IPS-15b (cell line): ENCODE data around the gene SLC9A9.

Source experiments
- H3K27me3 ChIP-seq: one replicate; pipeline ENCODE4 v1.6.1; 2013; ENCODE audit warnings: low read length; ENCODE audit not compliant: control insufficient read depth, insufficient read depth
- H3K36me3 ChIP-seq: one replicate; pipeline ENCODE4 v1.6.1; 2013; ENCODE audit warnings: low read length; ENCODE audit not compliant: control insufficient read depth, insufficient read depth
- H3K4me1 ChIP-seq: one replicate; pipeline ENCODE4 v1.6.1; 2013; ENCODE audit warnings: mild to moderate bottlenecking, low read length; ENCODE audit not compliant: control insufficient read depth, insufficient read depth
- H3K4me3 ChIP-seq: one replicate; pipeline ENCODE4 v1.5.1; 2013; ENCODE audit warnings: low read depth, low read length
- H3K9ac ChIP-seq: one replicate; pipeline ENCODE4 v1.6.1; 2013; ENCODE audit warnings: low read depth, mild to moderate bottlenecking, low read length
- H3K9me3 ChIP-seq: one replicate; pipeline ENCODE4 v1.6.1; 2013; ENCODE audit warnings: mild to moderate bottlenecking, low read length; ENCODE audit not compliant: control insufficient read depth, insufficient read depth

SLC9A9 gene

GRCh38 chr3:143242101-143242500, 606.2 kb downstream of the SLC9A9 start:
- Histone ChIP-seq H3K27me3 (no peaks in the 10 kb centered on the region), H3K36me3 (no peaks in the 10 kb centered on the region), H3K4me3 (no peak overlapping the region), H3K9me3 (no peaks in the 10 kb centered on the region), H3K4me1 (no peaks in the 10 kb centered on the region), H3K9ac (no peak overlapping the region)

DNA sequence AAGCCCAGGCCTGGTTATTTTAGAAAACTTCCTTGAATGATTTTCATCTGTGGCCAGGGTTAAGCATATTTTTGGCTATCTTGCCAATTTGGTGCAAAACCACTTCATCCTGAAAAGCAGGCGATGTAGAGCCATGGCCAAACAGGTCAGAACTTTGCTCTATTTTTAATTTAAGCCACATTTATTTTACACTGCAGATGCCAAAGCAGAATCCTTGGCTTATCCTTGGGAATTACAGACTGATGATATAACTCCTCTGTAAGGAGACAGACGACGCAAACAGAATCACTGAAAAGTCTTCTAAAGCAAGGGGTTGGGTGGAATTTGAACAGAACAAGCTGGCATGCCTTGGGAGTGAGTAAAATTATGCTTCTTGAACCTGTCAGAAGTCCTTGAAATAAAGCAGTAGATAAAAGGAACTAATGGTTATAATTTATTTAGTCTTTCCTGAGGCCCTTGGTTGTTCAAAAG, 606.8 kb downstream of the SLC9A9 start:
- H3K36me3 ChIP-seq, result no peaks in the 10 kb centered on the region
- H3K4me3 ChIP-seq, result no peak overlapping the region
- H3K9me3 ChIP-seq, result no peaks in the 10 kb centered on the region
- H3K9ac ChIP-seq, result no peak overlapping the region
- no peaks in the 10 kb centered on the region for H3K4me1 ChIP-seq
- no peaks in the 10 kb centered on the region for H3K27me3 ChIP-seq

- no peaks in the 10 kb centered on the region for H3K27me3 ChIP-seq
- H3K9ac ChIP-seq, result no peak overlapping the region
- H3K36me3 ChIP-seq, result no peaks in the 10 kb centered on the region
Measured at GRCh38 chr3:143240886-143241285, 607.4 kb downstream of the SLC9A9 start.

GRCh38 chr3:143239031-143239430, 609.2 kb downstream of the SLC9A9 start:
- Histone ChIP-seq H3K27me3 (no peaks in the 10 kb centered on the region), H3K36me3 (no peaks in the 10 kb centered on the region), H3K4me1 (no peaks in the 10 kb centered on the region), H3K4me3 (no peak overlapping the region), H3K9me3 (no peaks in the 10 kb centered on the region), H3K9ac (no peak overlapping the region)

More at GRCh38 chr3:143240886-143241285, 607.4 kb downstream of the SLC9A9 start:
- H3K4me3 ChIP-seq, result no peak overlapping the region
- H3K9me3 ChIP-seq, result no peaks in the 10 kb centered on the region
- H3K4me1 ChIP-seq, result no peaks in the 10 kb centered on the region

DNA sequence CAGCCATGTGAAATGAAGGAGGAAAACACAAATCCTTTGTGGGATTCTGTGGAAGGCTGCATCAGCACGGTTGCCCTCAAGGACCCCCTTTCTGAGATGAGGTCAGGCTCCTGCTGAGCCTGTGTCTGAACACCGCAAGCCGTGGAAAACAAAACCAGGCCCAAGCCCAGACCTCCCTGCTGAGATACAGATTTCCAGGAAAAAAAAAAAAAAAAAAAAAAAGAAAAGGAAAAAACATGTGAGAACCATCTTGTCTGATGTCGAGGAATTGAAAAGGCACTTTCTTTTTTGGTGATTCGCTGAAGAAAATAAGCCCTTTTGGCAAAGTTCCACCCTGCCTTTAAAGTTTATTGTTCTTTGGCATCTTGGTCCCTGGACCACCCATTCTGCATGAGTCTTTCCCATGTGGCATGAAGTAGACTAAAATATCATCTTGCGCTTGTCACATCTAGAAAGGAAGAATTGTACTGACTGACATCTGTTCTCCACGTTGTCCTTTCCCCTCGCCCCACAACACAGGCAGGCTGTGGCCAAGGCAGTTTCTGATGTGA, 611.1 kb downstream of the SLC9A9 start:
- Histone ChIP-seq H3K27me3 (no peaks in the 10 kb centered on the region), H3K9me3 (no peaks in the 10 kb centered on the region), H3K4me1 (no peaks in the 10 kb centered on the region), H3K9ac (no peak overlapping the region), H3K4me3 (no peak overlapping the region), H3K36me3 (no peaks in the 10 kb centered on the region)

DNA sequence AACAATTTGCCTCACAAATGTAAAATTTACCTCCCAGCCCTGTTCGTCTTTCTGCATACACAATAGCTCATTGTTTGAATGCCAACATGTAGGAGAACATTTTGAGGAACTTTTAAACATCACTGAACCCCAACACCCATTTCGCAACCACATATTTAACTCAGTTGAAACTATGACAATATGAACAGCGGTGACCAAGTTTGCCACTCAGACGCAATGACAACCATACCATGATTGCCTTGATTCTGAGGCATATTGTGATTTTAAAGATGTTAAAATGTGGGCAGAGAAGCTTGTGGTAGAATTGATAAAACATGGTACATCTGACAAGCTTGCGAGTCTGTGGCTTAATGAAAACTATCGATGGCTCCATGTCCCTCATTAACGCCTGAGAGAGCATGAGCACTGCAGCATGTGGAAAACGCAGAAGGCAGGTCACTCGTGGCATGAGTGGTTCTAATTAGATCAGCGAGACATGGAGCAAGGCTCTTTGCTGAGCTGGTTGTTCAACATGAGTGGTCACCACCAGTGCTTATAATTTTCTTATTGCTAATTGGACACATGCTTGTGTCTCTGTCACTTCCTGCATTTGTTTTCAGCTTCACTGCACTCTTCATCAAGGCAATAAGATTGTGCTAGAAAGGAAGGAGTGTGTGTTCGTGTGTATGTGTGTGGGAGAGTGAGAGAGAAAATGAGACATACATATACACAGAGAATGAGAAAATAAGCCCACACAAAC, 611.9 kb downstream of the SLC9A9 start:
- Histone ChIP-seq H3K9me3 (no peaks in the 10 kb centered on the region), H3K36me3 (no peaks in the 10 kb centered on the region), H3K4me1 (no peaks in the 10 kb centered on the region), H3K9ac (no peak overlapping the region), H3K27me3 (no peaks in the 10 kb centered on the region), H3K4me3 (no peak overlapping the region)

DNA sequence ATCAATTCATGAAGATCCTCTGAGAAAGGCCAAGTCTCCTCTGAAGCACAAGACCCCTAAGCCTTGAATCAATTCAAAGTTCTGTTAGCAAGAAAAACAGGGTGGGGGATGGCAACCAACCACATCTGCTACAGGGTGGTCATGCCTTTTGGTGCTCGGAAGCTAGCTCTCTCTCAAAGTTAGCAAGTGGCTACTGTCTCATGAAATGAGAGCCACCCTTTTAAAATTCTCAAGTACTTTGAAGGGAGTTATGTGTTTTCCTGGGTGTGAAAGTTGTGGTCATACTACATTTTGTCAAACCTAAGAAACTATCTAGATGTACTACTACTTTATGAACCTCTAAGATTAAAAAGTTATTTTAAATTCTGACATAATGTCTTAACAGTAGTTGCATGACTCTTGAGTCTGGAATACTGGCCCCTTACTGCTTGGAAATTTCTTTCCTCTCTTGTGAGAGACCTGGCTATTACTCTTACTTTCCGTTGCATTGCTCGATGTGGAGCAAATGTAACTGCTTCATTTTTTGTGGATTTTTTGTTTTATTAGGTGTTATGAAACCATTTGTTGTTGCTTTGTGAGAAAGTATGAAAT, 612.6 kb downstream of the SLC9A9 start:
- H3K4me3 ChIP-seq, result no peak overlapping the region
- H3K9me3 ChIP-seq, result no peaks in the 10 kb centered on the region
- no peaks in the 10 kb centered on the region for H3K4me1 ChIP-seq
- H3K36me3 ChIP-seq, result no peaks in the 10 kb centered on the region
- H3K27me3 ChIP-seq, result no peaks in the 10 kb centered on the region
- H3K9ac ChIP-seq, result no peak overlapping the region

GRCh38 chr3:143234526-143234925, 613.7 kb downstream of the SLC9A9 start:
- Histone ChIP-seq H3K27me3 (no peaks in the 10 kb centered on the region), H3K4me1 (no peaks in the 10 kb centered on the region), H3K9me3 (no peaks in the 10 kb centered on the region), H3K36me3 (no peaks in the 10 kb centered on the region), H3K9ac (no peak overlapping the region), H3K4me3 (no peak overlapping the region)

DNA sequence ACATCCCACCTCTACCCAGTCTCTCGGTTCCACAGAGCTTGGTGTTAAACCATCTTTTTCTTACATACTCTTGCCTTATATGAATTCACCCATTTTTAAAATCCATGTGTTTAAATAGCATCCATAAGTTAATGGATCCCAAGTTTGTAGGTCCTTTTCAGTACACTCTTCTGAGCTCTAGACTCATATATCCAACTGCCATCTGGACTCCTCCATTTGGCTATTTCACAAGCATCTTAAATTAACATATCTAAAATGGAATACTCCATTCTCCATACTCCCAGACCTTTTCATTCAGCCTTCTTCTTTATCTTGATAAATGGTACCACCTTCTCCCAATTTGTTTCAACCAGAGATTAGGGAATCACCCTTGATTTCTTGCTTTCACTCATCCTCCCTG, 615.3 kb downstream of the SLC9A9 start:
- no peak overlapping the region for H3K9ac ChIP-seq
- H3K4me1 ChIP-seq, result no peaks in the 10 kb centered on the region
- H3K36me3 ChIP-seq, result no peaks in the 10 kb centered on the region
- no peak overlapping the region for H3K4me3 ChIP-seq
- no peaks in the 10 kb centered on the region for H3K9me3 ChIP-seq
- no peaks in the 10 kb centered on the region for H3K27me3 ChIP-seq

DNA sequence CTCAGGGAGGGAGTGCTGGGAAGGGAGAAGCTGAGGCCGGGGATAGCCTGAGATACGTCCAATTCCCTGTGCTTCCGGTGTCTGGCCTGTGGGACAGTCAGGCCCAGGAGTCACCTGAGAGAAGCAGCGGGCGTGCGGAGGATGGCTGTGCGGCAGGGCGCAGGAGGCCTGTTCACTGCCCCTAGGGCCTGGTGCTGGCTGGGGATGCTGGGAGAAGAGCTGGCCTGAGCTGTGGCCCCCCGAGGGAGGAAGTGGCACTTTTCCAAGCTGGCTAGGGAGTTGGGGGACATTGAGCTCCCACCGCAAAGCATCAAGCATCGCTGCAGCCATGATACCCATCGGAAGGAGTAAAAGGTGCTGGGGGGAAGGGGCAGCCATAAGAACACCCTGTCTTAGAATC, 619.9 kb downstream of the SLC9A9 start:
- Histone ChIP-seq H3K27me3 (no peaks in the 10 kb centered on the region), H3K9ac (no peak overlapping the region), H3K9me3 (no peaks in the 10 kb centered on the region)

GRCh38 chr3:143226678-143227291, 621.5 kb downstream of the SLC9A9 start:
- no peaks in the 10 kb centered on the region for H3K4me1 ChIP-seq
- no peak overlapping the region for H3K9ac ChIP-seq
- H3K36me3 ChIP-seq, result no peaks in the 10 kb centered on the region
- H3K9me3 ChIP-seq, result no peaks in the 10 kb centered on the region
- H3K27me3 ChIP-seq, result no peaks in the 10 kb centered on the region
- H3K4me3 ChIP-seq, result no peak overlapping the region

More for the DNA sequence above, 619.9 kb downstream of the SLC9A9 start:
- H3K4me3 ChIP-seq, result no peak overlapping the region
- H3K4me1 ChIP-seq, result no peaks in the 10 kb centered on the region
- no peaks in the 10 kb centered on the region for H3K36me3 ChIP-seq

DNA sequence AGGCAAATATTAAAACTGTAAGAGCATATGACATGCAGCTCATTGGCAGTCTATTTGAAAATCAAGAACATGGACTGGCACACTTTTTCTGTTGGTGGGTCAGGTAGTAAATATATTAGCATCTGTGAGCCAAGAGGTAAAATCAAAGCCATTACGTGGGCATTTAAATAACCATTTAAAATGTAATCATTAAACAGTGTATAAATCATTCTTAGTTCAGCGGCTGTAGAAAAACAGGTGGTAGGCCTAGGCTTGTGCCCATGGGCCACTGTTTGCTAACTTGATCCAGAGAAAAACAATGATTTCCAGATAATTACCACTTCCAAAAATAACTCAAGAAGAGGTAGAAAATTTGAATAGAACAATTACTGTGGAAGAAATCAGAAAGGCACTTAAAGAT, 623.6 kb downstream of the SLC9A9 start:
- no peaks in the 10 kb centered on the region for H3K9me3 ChIP-seq
- H3K9ac ChIP-seq, result no peak overlapping the region
- H3K4me3 ChIP-seq, result no peak overlapping the region
- H3K4me1 ChIP-seq, result no peaks in the 10 kb centered on the region
- no peaks in the 10 kb centered on the region for H3K27me3 ChIP-seq
- no peaks in the 10 kb centered on the region for H3K36me3 ChIP-seq
